Endothelial cell (in vitro differentiated cells): Measurements from ENCODE around the gene RNF182. TPM values are rescaled to one million over a fixed set of nuclear protein-coding genes. Genes with fewer than 3 reads are reported as not detected.

Source experiments
- DNase-seq: peaks from one replicate; pipeline ENCODE4 v3.0.0; 2021; ENCODE audit warnings: low spot score
- H3K27ac Mint-ChIP-seq: one replicate; pipeline ENCODE4 v1.8.0; 2021; ENCODE audit warnings: mixed read lengths, inconsistent platforms; ENCODE audit not compliant: unreplicated experiment
- H3K27me3 Mint-ChIP-seq: one replicate; pipeline ENCODE4 v1.8.0; 2021; ENCODE audit warnings: mild to moderate bottlenecking, moderate library complexity, mixed read lengths, inconsistent platforms; ENCODE audit not compliant: unreplicated experiment
- H3K36me3 Mint-ChIP-seq: one replicate; pipeline ENCODE4 v1.8.0; 2021; ENCODE audit warnings: mild to moderate bottlenecking, low read depth, mixed read lengths, inconsistent platforms; ENCODE audit not compliant: unreplicated experiment
- H3K4me1 Mint-ChIP-seq: one replicate; pipeline ENCODE4 v1.8.0; 2021; ENCODE audit warnings: mild to moderate bottlenecking, mixed read lengths, inconsistent platforms; ENCODE audit not compliant: unreplicated experiment
- H3K4me3 Mint-ChIP-seq: one replicate; pipeline ENCODE4 v1.8.0; 2021; ENCODE audit warnings: mild to moderate bottlenecking, mixed read lengths, inconsistent platforms; ENCODE audit not compliant: unreplicated experiment
- H3K9me3 Mint-ChIP-seq: one replicate; pipeline ENCODE4 v1.8.0; 2021; ENCODE audit warnings: mixed read lengths, inconsistent platforms; ENCODE audit not compliant: unreplicated experiment
- total RNA-seq: library from RNA; stranded (reverse); fragmentation: NEBNext Ultra II Directional; extraction: Animal tissue kit (Norgen Biotek cat#: 25700); gene quantifications from one replicate; pipeline ENCODE4 v1.2.1, GENCODE V29; 2021; ENCODE audit not compliant: unreplicated experiment
- TF ChIP-seq, protein P1 (sequence below): fragments of 200-600 bp; sonication (generic); IDR thresholded peaks from one replicate; pipeline ENCODE4 v1.5.0; 2021; ENCODE audit warnings: antibody characterized with exemption; ENCODE audit not compliant: unreplicated experiment

Gene RNF182
- total RNA-seq, 1 donor from 2014 or later: 2.7 TPM

DNA sequence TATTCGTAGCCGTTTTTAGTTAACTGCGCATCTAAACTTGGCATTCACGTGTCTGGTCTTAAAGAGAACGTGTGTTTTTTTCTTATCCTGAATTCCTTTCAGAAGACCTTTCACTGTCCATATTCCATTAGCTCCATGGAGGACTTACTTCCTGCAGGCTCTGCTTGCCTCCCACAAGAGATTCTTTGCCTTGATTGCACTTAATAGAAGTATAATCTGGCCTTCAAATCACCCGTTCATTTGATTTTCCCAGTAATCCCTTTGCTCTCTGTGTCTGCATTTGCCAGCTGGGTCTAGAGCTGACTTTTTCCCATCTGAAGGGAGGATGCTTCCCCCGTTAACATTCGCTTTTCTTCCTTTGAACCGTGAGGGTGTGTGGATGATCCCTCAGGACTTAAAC lies 79.5 kb downstream of the RNF182 start:
- TF ChIP-seq, protein P1, sequence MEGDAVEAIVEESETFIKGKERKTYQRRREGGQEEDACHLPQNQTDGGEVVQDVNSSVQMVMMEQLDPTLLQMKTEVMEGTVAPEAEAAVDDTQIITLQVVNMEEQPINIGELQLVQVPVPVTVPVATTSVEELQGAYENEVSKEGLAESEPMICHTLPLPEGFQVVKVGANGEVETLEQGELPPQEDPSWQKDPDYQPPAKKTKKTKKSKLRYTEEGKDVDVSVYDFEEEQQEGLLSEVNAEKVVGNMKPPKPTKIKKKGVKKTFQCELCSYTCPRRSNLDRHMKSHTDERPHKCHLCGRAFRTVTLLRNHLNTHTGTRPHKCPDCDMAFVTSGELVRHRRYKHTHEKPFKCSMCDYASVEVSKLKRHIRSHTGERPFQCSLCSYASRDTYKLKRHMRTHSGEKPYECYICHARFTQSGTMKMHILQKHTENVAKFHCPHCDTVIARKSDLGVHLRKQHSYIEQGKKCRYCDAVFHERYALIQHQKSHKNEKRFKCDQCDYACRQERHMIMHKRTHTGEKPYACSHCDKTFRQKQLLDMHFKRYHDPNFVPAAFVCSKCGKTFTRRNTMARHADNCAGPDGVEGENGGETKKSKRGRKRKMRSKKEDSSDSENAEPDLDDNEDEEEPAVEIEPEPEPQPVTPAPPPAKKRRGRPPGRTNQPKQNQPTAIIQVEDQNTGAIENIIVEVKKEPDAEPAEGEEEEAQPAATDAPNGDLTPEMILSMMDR: no peak
- DNase-seq: no peak
- H3K9me3 Mint-ChIP-seq: no peaks in the 10 kb centered on the region
- H3K4me1 Mint-ChIP-seq: no peaks in the 10 kb centered on the region
- no peaks in the 10 kb centered on the region for H3K36me3 Mint-ChIP-seq
- no peak overlapping the region for H3K4me3 Mint-ChIP-seq
- H3K27me3 Mint-ChIP-seq: no peaks in the 10 kb centered on the region
- H3K27ac Mint-ChIP-seq: no peak overlapping the region

DNA sequence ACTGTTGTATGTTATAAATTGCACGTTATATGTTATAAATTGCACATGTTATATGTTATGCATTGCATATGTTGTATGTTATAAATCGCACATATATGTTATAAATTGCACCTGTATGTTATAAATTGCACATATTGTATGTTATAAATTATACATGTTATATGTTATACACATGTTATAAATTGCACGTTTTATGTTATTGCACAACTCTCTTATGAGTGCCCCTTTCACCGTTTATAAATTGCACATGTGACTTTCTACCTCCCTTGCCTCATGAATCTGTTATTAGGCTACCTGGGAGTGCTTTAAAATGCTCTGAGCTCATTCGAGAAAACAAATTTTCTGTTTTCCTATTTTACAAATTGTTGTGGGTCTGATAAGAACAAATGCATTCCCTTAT lies 84.1 kb downstream of the RNF182 start:
- Mint-ChIP-seq H3K27me3 (no peaks in the 10 kb centered on the region), H3K4me1 (no peaks in the 10 kb centered on the region), H3K9me3 (no peaks in the 10 kb centered on the region), H3K27ac (no peak overlapping the region), H3K4me3 (no peak overlapping the region), H3K36me3 (no peaks in the 10 kb centered on the region)
- TF ChIP-seq, protein P1: no peak
- DNase-seq: no peak

DNA sequence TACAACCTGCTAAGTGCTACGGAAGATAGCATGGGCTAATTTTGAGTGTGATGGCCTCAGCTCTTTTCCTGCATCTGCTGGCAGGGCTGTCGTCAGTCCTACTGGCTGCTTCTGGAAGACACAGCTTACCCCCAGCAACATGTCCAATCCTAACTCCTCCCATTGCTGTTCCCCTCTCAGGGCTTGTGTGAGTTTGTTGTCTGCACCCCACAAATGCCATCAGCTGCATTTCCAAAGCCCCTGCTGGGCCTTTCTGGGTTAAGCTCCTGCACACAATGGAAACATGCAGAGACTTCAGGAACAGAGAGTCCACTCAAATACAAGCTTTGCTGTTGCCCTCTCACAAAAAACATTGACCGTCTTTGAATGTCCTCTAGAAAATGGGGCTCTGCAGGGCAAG lies 84.7 kb downstream of the RNF182 start:
- TF ChIP-seq, protein P1: no peak
- Mint-ChIP-seq H3K27ac (no peak overlapping the region), H3K4me3 (no peak overlapping the region), H3K27me3 (no peaks in the 10 kb centered on the region), H3K9me3 (no peaks in the 10 kb centered on the region), H3K36me3 (no peaks in the 10 kb centered on the region), H3K4me1 (no peaks in the 10 kb centered on the region)
- DNase-seq: no peak

DNA sequence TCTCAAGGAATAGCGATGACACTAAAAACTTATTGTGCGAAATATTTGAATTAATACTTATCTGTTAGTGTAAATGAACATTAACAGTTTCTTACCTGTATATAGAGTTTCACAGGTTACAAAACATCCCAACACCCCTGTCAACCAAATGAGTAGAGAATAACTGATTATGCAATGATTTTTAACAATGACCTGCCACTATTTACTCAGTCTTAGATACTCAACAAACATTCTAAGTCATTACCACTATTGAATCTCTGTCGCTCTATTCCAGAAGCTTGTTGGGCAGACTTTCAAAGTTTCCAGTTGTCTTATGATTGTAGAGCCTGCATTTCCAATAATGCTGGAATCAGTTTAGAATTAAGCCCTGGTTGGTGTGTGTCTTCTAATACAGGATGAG lies 85.5 kb downstream of the RNF182 start:
- Mint-ChIP-seq H3K27me3 (no peaks in the 10 kb centered on the region), H3K4me1 (no peaks in the 10 kb centered on the region), H3K4me3 (no peak overlapping the region), H3K9me3 (no peaks in the 10 kb centered on the region), H3K27ac (no peak overlapping the region), H3K36me3 (no peaks in the 10 kb centered on the region)
- no peak for DNase-seq
- TF ChIP-seq, protein P1: no peak

DNA sequence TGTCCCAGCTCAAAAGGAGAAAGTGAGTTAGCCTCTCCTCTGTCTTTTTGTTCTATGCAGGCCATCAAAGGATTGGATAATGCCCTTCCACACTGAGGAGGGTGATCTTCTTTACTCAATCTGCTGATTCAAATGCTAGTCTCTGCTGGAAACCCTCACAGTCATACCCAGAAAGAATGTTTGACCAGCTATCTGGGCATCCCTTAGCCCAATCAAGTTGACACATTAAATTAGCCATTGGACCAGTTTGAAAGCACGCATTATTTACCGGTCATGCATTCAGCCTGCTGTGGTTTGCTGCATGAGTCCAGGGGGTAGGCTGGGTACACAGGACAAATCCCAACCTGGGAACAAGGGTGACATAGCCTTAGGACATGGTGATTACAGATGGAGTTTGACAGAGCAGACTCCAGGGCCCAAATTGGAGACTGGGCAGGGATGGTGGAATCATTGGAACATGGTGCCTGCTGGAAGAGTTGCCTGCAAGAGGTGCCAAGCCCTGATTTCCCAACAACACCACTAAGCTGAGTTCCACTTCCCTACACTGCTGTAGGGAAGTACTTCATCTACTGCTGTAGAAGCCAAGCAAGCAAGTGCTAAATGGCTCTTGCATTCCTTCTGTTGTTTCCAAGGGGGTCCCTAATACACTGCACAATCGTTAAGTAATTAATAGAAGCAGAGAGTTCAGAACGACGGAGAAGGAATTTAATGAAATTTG lies 87.7 kb downstream of the RNF182 start:
- Mint-ChIP-seq H3K4me1 (no peaks in the 10 kb centered on the region), H3K4me3 (no peak overlapping the region), H3K36me3 (no peaks in the 10 kb centered on the region), H3K27me3 (peaks cover 2% of the 10 kb centered on the region), H3K9me3 (no peaks in the 10 kb centered on the region), H3K27ac (no peak overlapping the region)
- DNase-seq: no peak
- TF ChIP-seq, protein P1: no peak
